Suprapubic skin (tissue), 3 donors: ENCODE results near the gene GNAL.

Experiments
- EP300 ChIP-seq: sonication (generic); formaldehyde crosslinking; IDR thresholded peaks from one replicate; pipeline ENCODE4 v1.6.1; 2017; ENCODE audit warnings: antibody characterized with exemption
- TF ChIP-seq, protein P1 (sequence below), 2 donors: fragments of 200-600 bp in 1 of 2; fragments of 450-650 bp in 1 of 2; sonication (generic) in 1 of 2; IDR thresholded peaks; one replicate each; pipeline ENCODE4 v1.5.1; 2016 to 2019; ENCODE audit warnings: antibody characterized with exemption in 2 of 2, mild to moderate bottlenecking in 1 of 2, moderate library complexity in 1 of 2

DNA sequence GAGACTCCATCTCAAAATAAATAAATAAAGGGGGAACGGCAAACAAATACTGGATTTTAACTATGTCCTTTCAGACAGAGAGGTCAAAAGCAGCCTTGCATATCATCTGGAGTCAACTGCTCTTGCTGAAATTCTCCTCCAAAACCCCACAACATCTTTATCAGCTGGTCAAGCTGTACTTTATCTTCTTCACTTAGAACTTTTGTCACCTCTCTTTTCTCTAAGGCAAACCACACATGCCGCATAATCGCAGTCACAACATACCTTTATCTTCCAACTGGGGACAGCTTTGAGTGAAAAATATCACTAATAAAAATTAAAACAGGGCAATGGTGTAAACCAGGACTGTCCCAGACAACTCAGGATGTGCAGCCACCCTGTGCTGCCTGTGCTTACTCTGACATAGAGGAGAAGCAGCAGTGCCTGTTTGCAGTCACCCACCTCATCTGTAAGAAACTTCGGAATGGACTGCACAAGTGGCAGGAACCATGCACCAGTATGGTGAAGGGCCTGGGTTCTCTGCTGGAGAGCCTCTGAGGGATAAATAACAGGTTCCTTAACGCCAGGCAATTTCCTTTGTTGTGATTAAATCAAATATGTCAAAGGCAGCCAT, 212.9 kb downstream of the GNAL start:
- TF ChIP-seq EP300 = no peak
- TF ChIP-seq, protein P1, sequence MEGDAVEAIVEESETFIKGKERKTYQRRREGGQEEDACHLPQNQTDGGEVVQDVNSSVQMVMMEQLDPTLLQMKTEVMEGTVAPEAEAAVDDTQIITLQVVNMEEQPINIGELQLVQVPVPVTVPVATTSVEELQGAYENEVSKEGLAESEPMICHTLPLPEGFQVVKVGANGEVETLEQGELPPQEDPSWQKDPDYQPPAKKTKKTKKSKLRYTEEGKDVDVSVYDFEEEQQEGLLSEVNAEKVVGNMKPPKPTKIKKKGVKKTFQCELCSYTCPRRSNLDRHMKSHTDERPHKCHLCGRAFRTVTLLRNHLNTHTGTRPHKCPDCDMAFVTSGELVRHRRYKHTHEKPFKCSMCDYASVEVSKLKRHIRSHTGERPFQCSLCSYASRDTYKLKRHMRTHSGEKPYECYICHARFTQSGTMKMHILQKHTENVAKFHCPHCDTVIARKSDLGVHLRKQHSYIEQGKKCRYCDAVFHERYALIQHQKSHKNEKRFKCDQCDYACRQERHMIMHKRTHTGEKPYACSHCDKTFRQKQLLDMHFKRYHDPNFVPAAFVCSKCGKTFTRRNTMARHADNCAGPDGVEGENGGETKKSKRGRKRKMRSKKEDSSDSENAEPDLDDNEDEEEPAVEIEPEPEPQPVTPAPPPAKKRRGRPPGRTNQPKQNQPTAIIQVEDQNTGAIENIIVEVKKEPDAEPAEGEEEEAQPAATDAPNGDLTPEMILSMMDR (IDR thresholded peaks at IDR 0.05) = no peak
